Medulla oblongata (tissue), 1 donor: ENCODE measurements around the gene MYO1C.

ENCODE experiments used
- DNase-seq: peaks from one replicate; pipeline ENCODE4 v3.0.0-alpha.2; 2015; ENCODE audit errors: extremely low spot score

The MYO1C gene

DNA sequence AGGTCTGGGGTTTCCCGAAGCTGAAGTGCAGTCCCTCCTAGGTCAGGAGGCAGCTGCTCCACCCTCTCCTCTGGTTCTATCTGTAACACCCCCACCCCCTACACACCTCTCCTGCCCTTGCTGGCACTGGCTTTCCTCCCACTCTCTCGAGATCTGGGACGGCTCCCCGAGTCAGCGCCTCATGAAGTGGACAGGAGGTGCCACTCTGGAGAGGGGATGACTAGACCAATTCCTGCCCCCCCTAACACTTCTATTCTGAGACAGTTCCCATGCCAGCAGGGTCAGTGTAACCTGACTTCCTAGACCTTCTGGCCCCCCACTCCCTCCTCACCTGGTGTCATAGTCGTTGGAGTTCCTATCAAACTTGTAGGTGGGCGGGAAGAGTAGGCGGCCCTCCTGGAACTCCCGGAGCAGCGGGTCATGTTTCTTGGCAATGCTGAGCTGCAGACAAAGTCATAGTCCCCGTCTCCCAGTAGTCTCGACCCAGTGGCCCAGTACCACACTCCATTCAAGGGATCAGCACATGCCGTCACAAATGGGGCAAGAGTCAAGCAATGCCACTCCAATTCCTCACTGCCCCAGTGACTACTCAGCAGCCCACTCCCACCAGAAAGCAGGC, 14.3 kb upstream of the MYO1C start:
- DNase-seq, result no peak

DNA sequence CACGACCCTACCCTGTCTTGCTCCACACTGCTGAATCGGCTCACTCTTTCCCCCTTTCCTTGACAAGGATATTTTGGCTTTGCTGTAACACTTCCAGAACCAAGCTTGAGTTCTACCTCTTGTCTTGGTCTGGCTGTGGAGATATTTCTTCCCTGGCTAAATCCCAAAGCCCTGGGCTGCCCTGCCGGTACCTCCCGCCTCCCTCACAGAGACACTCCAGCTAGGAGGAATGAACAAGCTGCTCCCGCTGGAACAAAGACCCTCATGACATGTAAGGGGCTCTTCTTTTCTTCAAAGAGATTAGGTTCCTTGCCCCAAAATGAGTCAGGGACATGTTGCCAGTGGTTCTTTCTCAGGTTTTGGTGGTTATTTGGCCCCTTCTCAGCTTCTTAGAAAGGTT, 13.1 kb upstream of the MYO1C start:
- no peak for DNase-seq

DNA sequence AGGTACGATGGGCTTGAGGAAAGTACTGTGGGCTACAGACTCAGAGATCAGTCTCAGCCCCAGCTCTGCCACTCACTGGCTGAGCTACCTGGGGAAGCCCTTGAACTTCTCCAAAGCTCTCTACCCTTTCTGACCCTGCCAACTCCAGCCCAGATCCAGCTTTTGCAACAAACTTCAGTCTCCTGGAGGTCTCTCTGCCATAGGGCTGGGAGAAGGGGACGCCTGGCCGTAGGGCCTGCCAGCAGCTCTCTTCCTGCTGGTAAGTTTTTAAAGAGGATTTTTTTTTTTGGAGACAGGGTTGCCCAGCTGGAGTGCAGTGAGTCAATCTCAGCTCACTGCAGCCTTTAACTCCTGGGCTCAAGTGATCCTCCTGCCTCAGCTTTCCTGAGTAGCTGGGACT, 12.4 kb upstream of the MYO1C start:
- DNase-seq, result no peak

DNA sequence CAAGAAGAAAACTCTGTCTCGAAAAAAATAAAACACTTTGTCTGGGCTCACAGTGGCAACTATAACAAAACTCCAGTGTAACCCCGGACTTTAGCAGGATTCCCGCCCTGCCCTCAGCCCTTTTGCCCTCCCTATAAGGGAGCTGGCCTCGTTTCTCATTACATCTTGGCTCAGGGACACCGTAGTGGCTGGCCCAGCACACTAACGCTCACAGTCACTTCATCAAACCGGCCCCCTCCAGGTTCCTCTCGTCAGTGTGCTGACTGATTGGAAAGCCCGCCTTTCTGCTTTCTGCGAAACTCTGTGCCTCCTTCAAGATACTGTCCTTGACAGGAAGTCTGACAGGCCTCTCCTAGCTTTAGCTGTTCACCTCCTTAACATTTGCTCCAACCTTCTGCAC, 11.2 kb upstream of the MYO1C start:
- no peak for DNase-seq

DNA sequence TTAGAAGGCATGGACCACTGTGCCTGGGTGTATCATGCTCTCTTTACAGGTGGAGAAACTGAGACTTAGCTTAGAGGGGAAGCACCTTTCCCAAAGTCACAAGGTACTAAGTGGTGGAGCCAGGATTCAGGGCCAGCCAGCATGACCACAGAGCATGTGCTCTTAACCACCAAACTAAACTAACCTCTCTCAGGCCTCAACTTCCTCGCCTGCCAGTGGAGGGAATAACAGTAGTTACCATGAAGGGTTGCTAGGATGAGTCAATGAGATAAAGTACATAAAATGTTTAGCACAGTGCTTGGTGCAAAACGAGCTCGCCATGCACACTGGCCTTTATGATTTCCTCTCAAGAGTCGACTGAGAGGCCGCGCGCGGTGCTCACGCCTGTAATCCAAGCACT, 6.4 kb upstream of the MYO1C start:
- DNase-seq, result no peak

DNA sequence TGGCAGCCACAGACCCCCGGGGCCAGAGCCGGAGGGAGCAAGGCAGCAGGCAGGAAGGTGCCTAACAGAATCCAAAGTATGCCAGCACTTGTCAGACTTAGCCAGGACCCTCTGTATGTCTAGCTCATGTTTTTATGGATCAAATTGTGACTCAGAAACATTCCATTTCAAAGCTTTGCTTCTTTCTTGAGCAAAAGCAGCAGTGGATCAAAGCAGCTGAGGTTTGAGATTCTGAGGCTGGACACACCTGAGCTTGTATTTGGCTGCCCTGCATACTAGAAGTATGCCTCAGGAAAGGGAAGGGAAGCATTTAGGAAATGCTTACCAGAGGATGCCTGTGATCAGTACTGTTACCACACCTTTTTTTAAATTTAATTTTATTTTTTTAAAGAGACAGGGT, 5.7 kb upstream of the MYO1C start:
- DNase-seq, result no peak

DNA sequence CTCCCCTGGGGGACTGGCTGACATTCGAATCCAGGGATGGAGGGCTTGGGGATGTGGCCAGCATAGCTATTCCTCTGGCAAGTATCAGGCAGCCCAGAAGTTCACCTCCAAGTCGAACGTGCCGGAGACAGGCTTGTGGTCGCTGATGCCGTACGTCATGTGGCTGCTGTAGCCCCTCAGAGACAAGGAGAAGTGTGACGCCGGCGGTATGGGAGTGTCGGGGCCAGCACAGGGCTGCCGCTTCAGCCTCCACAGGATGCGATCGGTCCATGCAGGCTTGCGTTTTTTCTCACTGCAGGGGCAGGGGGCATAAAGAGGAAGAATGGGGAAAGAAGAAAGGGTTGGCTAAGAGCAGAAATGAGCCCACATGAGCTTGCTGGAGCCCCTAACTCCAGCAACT, 5.3 kb upstream of the MYO1C start:
- DNase-seq, result no peak

DNA sequence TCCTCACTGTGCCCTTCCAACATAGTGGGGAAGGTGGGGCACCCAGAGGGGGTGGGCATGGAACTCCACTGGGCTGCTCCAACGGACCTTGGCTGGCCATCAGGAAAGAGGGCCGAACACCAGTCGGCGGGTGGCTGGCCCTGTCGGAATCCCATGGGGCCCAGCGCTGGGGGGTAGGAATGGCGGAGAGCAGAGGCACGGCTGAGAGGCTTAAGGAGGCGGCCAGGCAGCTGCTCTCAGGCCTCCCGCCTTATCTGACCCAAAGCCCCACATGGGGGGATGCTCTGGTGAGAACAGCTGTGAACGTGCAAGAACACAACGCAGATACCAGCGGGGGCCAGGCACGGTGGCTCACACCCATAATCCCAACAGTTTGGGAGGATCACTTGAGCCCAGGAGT, 4.4 kb upstream of the MYO1C start:
- no peak for DNase-seq

DNA sequence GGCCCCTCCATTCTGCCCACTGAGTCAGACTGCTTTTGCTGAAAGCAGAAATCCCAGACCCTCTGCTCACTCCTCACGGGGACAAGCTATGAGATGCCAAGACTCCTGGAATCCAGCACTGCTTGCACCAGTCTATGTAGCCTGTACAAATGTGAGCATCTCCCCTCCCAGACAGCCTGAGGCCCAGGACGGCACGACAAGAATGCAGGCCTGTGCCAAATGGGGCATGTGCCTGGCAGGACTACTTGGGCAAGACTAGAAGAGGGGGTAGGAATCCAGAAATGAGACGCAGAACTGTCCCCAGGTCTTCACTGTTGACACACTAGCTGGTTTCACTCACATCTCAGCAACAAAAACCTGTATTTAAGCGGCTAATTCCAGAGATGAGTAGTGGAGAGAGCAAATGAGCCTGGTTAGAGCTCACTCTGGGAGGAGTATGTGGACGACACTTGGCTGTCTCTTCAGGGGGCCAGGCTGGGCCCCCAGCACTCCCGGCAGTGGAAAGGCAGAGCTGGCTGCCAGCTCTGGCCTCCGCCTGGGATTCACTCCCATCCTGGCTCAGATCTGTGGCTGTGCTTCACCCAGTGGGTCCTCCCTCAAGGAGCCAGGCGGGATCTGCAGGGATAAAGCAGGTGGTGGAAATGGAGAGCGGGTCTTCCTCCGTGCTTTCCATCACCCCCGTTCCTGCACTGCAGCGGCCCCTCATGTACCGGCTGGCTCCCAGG, 2.9 kb upstream of the MYO1C start:
- peak; percentile 22 for DNase-seq

DNA sequence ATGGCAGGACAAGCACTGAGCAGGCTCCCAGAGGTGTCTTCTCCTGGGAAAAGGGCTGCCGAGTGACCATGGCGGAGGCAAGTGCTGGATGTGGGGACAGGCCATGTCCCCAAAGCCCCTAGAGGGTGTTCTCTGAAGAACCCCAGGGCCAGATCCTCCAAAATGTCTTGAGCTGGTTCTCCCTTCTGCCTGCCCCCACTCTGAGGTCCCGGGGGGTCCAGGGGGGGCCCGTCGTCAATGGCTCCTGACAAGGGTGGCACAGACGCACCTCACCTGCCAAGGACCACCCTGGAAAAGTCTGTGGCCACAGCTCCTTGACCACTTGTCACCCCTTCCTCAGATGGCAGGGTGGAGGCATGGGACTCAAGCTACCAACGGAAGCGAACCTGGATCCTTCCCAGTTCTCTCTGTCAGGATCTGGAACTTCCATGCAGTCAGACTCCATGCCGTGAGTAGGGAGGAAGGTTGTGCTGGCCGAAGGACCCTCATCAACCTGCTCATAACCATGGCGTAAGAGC, 2.3 kb upstream of the MYO1C start:
- no peak for DNase-seq

DNA sequence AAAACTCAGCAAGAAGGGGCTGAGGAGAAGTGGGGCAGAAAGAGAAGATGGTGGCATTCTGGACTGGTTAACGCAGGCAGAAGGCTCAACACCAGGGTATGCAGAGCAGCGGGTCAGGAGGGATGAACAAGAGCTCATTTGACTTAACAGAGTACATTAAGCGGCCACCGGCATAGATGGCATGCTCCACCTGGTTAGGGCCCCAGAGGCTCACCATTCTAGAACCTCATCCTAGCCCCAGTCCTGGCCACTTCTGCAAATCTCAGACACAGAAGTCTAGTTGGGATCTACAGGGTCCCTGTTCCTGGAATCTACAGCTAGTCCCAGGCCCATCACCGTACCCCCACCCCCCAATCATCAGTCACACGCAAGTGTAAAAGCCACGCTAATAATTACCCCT, 1.7 kb upstream of the MYO1C start:
- DNase-seq, result no peak

DNA sequence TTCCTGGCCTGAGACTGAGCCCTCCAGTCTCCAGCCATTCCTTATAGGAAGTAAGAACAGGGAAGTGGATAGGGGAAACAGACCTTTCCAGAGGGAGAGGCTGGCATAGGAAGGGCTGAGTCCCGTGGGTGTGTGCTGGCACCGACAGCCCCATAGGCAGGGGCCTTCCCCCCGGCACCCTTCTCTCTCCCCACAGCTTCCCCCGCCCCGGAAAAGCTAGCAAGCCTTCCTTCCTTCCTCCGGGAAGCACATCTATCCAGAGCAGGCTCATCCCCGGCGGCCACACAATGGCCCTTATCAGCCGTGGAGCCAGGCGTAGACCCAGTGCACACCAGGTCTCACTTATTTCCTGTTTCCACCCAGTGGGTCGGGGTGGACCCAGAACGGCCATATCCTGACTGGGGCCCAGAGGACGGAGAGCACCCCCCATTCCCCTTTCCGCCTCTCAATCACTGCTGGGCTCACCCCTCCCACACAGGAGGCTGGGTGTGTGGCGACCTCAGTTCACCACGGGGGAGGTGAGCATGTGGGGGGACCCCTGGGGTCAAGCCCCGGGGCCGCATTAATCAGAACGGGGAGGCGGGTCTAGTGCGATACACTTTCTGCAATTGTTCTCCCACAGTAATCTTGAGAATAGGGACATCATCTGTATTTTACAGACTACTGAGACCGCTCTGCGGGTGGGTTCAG, 950 bp upstream of the MYO1C start:
- no peak for DNase-seq

DNA sequence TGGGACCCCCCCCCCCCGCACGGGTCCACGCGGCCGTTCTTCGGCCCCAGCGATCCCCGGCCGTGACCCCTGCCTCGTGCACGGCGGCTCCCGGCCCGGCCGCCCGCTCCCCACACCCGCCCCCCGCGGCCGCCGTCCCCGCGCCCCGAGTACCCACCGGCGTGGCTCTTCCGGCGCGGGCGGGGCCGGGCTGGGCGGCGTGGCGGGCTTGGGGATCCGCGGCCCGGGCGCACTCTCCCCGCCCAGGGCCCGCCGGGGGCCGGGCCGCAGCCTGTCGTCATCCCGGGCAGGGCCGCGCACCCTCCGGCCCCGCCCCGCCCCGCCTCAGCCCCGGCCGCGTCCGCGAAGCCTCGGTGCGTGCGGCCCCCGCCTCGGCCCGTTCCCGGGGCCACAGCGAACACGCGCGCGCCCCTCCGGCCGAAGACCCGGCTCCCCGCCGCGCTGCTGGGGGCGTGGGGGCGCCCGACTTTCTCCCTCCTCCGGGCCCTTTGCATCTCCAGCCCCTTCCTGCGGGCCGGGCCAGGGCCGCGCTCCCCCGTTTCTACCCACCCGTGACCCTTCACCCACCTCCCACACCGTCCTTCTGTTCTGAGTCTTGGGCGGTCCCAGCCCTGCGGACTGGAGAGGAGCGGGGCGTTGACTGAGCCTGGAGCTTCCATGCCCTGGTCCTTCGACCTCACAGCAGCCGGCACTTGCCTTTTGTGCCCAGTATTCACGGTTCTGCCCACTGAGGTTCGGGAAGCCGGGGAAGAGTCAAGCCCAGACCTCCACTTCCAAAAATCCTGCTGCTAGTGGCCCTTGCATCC, 840 bp downstream of the MYO1C start:
- DNase-seq, result peak; percentile 37

DNA sequence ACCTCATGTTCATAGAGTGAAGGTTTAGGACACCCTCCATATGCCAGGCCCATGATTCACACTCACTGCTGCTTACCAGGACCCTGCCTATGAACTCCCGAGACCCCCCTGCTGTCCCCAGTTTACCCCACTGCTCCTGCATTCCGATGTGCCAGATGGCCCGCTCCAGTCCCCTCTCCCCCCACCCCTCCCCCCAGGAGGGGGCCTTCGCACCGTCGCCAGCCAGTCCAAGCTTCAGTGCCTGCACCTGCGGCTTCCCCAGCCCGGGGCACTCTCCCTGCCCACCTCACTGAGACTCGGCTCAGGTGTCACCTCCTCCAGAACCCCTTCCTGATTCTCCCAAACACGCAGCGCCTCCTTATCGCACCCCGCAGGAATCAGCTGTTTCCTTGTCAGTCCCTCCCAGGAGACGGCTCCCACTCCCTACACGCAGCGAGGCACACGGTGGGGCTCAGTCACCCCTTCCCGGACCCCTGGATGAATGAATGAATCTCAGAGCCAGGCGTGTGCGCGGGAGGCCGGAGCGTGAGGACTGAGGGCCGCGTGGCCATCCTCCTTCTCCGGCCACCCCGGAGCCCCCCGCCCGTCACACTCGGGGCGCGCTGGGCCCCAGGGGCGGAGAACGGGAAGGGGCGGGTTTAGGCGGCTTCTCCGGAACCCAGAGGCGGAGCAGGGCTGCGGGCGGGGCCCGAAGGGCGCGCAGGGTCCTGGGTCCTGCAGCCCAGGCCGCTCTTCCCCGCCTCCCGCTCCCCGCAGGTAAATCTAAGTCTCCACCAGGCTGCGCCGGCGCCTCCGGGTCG, 1.6 kb downstream of the MYO1C start:
- peak; percentile 40 for DNase-seq

DNA sequence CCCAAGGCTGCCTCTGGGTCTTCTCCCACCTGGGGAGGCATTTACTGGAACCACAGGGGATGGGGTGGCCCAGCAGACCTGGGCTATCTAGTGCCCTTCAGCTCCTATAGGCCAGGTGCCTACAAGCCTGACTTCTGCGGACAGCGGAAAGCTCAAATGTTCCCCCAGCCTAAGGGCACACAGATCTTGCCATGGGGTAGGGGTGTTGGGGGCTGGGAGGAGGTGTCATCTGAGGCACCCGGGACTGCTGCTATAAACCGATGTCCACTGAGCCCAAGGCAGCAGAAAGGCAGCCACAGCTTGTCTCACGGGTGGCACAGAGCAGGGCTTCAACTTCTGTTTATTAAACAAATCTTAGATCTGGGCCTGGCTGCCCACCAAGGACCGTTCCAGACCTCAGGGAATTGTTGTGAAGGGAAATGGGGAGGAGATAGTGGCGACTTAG, 3.6 kb downstream of the MYO1C start:
- DNase-seq, result no peak

DNA sequence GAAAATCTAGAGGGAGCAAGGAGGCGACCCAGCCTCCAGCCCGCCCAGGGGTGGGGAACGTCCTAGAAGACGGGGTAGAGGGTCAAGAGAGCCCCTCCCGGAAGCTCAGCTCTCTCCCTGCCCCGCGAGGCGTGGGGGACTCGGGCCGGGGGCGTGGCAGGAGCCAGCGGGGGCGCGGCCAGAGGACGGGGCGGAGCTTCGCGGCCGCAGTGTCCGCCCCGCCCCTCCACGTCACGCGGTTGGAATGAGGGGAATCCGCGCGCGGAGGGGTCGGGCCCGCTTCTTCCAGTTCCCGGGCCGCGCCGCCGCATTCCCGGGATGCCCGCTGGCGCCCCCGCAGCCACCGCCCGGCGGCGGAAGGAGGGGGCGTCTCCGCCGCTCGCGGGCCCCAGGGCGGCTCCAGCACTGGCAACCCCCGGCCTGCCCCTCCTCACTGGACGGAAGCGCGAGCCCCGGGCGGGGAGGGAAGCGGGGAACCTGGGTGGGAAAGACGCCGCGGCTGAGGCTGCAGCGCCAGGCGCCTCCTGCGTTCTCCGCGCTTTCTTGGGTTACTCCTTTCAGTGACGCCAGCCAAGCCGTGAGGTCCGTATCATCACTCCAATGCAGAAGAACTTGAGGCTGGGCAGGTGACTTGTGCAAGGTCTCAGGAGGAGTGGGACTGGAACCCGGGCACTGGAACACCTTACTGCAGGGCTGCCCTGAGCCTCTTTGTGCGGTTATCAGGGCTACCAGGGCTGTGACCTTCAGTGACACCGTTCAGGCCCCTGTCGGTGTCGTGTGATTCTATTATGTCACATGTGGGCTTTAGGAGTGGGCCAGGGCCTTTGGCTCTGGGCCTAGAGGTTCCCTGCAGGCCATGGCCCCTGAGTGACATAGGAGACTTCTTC, 4.3 kb downstream of the MYO1C start:
- peak; percentile 81 for DNase-seq

DNA sequence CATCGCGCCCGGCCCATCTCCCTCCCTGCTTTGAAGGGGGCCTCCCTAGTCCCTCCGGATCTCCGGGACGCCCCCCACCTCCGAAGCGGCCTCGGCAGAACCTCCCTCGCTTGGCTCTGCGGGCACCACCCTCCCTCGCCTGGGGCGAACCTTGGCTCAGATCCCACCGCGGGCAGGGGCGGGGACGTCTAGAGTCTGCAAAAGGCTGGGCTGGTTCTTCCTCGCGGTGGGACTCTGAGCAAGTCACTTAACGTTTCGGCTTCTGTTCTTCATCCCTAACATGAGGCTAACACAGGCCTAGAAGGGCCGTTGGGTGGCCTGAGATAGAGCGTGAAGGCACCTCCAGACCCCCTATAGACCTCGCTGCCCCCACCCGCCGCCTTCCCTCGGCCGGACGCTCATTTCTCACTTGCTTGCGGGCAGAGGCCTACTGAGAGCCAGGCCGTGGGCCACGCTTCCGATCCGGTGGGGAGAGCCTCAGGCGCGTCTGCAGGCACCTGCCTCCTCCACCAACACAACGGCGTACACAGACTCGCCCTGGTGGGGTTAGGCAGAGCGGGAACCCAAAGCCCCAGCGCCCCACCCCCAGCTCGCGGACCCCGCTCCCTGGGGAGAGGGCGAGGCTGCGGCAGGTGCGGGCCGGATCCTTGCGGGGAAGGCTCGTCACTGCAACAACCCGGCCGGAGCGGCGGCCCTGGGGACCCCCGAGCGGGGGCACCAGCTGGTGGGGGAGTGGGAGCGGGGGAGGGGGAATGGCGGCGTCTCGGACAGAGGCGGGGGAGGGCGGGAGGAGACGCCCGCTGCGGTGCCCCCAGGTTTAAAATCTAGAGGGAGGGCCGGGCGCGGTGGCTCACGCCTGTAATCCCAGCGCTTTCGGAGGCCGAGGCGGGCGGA, 5.4 kb downstream of the MYO1C start:
- DNase-seq, result peak; percentile 45

DNA sequence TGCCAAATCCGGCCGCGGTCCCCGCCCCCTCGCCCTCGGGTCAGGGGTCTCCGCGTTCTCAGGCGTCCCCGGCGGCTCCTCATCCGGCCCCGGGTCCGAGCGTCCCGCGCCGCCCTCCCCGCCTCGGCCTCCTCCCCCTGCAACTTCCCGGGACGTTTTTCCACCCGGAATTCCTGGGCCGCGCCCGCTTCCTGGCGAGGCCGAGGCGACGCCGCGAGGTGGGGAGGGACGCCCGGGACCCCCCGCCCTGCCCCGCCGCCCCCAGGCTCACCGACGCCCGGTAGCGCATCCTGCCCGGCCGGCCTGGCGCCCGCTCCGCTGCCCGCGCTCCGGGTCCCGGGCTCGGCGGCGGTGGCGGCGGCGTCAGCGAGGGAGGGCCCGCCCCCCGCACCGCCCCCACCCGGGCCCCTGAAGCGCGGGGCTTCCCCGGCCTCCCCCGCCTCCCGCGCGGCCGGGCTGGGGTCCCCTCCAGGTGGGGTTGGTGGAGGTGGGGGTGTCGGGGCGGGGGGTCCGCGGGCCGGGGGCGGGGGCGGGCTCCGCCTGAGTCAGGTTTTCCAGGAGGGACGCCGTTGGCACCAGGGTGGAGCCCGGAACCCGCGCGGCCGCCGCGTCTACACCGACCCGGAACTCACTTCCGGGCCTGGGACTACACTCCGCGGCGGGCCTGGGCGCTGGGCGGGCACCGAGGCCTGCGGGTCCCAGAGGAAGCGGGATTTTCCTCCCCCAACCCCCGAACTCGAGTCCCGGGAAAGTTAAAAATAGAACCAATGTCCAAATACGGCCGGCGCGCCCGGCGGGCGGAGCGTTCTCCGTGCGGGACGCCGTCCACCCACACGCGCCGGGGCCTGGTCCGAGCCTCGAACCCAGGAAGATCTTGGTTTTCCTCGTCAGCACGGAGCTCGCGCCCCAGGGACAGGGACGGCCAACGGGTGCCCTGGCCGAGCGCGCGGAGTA, 6.8 kb downstream of the MYO1C start:
- no peak for DNase-seq
